GM21576 (cell line): ENCODE measurements around the gene LGALS7.

Experiments
- ATAC-seq: cut with Tn5 transposase; IDR thresholded peaks from one replicate; pipeline ENCODE4 v1.9.1; 2021; ENCODE audit warnings: mild to moderate bottlenecking, moderate library complexity; ENCODE audit not compliant: unreplicated experiment

Gene LGALS7

DNA sequence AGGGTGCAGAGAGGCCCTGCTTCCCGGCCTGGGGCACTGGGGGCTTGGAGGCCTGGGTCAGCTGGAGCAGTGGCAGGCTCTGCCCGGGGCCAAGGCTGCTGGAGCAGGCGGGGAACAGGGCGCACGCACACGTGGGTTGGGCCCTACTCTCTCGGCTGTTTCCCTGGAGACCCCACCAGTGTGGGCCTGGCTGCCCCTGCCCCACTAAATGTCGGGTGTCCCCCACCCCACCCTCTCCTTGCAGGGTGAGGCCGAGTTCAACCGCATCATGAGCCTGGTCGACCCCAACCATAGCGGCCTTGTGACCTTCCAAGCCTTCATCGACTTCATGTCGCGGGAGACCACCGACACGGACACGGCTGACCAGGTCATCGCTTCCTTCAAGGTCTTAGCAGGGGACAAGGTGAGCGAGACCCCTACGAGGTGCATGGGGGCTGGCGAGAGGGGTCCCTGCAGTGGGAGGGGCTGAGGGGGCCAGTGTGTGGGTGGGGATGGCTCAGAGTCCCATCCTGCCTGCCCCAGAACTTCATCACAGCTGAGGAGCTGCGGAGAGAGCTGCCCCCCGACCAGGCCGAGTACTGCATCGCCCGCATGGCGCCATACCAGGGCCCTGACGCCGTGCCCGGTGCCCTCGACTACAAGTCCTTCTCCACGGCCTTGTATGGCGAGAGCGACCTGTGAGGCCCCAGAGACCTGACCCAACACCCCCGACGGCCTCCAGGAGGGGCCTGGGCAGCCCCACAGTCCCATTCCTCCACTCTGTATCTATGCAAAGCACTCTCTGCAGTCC, 44.4 kb downstream of the LGALS7 start:
- no peak for ATAC-seq

DNA sequence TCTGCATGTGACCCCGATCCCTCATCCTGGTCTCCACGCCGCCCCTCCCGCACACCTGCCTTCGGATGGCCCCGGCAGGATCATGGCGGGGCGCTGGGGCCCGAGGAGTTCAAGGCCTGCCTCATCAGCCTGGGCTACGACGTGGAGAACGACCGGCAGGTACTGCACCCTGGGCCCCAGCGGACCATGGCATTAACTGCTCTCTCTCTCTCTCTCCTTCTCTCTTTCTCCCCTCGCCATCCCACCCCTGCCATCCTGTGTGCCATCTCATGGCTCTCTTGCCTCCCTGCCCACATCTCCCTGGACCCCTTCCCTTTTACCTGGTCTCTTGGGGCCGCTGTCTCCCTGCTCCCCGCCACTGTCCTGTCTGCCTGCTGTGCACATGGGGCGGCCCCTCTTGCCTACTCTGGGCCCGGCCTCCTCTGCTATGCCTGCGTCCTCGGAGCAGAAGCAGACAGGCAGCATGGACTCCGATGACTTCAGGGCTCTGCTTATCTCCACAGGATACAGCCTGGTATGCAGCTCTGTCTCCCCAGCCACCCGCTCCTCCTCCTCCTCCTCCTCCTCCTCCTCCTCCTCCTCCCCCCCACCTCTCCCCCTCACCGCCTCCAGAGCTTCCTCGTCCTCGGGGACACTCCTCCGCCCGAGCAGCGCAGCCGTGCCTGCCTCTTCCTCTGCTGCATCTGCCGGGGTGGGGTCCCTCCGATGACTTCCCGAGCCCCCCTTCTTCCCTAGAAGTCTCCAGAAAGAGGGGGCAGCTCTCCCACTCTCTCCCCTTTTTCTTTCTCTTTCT, 45.3 kb downstream of the LGALS7 start:
- ATAC-seq = no peak

DNA sequence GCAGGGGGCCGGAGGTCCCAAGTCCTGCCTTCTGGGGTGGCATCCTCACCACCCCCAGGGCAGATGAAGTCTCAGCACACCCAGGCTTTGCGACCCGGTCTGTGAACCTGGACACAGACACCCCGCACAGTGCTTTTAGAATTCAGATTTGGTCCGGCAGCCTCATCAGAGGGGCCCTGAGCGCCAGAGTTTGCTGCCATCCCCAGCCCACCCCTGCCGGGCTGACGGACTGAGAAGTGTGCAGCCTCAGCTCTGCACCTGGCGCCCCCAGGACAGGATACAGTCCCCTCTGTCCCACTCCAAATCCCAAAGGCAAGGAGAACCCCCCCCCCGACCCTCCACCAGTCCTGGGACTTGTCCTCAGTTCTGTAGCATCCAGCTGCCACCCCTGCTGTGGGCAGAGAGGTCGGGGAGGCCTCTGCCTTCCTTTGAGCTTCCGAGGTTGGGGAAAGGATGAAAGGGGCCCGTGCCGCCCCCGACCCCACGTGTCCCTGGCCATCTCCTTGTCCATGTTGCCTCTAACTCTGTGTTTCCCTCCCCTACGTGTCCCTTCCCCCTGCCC, 45.9 kb downstream of the LGALS7 start:
- no peak for ATAC-seq

DNA sequence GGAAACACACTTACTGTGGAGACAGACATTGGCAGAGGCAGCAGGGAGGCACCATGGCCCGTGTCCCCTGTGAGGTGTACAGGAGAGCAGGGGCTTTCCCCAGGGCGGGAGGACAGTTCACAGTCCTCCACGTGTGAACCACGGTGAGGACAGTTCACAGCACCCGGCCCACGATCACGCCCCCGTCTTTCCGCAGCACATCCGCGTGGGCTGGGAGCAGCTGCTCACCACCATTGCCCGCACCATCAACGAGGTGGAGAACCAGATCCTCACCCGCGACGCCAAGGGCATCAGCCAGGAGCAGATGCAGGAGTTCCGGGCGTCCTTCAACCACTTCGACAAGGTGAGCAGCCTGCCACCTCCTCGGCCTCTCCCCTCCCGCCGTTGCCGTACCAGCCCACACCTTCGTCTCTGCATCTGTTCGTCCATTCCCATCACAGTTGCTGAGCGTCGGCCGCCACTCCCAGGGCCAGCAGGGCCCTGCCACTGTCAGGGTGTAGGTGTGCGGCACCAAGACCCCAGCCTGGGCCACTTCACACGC, 46.5 kb downstream of the LGALS7 start:
- ATAC-seq = no peak

DNA sequence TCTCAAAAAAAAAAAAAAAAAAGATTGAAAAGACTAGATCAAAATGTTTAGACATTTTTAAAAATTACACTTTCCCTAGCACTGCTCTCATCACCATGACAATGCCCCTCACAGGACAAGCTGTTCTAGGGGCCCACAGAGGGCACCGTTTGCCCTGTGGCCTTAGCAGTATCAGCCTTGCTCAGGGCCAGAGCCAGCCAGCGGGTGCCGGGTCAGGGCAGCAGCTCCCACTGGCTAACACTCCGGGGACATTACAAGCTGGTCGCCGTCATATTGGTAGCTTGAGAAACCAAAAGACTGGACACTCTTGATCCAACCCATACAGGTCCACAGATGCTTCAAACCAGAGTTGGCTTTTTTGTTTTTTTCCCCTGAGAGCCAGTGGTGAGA, 47.0 kb downstream of the LGALS7 start:
- ATAC-seq = no peak

DNA sequence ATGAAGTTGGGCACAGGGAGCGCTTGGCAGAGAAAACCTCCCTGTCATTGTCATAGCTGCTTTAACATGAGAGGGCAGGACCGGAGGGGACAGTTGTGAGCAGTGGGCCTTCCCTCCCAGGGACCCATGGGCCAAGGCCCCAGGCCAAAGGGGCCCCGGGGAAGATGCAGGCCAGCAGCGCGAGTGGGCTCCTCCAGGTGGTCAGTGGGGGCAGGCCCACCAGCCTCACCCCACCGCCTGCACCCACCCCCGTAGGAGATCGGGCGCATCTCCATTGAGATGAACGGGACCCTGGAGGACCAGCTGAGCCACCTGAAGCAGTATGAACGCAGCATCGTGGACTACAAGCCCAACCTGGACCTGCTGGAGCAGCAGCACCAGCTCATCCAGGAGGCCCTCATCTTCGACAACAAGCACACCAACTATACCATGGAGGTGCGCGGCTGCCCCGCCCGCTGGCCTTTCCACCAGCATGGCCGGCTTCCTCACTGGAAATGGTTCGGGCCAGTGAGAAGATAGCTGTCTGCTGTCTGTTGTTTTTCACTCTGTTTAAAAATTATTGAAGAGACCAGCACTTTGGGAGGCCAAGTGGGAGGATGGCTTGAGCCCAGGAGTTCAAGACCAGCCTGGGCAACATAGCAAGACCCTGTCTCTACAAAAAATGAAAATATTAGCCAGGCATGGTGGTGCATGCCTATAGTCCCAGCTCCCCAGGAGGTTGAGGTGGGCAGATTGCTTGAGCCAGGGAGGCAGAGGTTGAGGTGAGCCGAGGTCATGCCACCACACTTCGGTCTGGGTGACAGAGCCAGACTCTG, 47.6 kb downstream of the LGALS7 start:
- ATAC-seq = no peak

DNA sequence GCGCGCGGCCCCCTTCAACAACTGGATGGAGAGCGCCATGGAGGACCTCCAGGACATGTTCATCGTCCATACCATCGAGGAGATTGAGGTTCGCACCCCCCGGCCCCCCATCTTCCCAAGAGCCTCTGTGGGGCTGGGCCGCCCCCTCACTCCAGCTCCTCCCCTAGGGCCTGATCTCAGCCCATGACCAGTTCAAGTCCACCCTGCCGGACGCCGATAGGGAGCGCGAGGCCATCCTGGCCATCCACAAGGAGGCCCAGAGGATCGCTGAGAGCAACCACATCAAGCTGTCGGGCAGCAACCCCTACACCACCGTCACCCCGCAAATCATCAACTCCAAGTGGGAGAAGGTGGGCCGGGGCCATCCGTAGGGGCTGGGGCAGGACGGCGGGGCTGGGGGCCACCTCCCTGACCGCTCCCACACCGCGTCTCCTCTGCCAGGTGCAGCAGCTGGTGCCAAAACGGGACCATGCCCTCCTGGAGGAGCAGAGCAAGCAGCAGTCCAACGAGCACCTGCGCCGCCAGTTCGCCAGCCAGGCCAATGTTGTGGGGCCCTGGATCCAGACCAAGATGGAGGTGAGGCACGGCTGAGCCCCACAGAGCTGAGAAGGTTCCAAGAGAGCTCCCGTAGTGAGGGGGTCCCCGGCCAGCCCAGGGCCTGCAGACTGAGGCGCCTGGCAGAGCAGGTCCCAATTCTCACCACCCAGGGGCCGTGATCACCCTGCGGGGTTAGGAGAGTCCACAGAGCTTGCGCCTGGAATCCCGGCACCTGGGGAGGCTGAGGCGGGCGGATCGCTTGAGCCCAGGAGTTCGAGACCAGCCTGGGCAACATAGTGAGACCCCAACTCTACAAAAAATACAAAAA, 49.1 kb downstream of the LGALS7 start:
- ATAC-seq = no peak

DNA sequence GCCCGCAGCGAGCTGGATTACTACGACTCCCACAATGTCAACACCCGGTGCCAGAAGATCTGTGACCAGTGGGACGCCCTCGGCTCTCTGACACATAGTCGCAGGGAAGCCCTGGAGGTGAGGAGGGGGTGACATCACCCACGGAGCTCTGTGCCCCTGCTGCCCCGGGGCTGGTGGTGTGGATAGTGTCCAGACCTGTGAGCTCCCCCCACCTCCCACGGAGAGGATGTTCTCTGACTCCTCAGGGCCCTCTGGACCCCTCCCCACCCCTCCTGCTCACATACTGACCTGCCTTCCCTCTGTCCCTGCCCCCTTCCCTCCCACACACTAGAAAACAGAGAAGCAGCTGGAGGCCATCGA, 49.7 kb downstream of the LGALS7 start:
- no peak for ATAC-seq

DNA sequence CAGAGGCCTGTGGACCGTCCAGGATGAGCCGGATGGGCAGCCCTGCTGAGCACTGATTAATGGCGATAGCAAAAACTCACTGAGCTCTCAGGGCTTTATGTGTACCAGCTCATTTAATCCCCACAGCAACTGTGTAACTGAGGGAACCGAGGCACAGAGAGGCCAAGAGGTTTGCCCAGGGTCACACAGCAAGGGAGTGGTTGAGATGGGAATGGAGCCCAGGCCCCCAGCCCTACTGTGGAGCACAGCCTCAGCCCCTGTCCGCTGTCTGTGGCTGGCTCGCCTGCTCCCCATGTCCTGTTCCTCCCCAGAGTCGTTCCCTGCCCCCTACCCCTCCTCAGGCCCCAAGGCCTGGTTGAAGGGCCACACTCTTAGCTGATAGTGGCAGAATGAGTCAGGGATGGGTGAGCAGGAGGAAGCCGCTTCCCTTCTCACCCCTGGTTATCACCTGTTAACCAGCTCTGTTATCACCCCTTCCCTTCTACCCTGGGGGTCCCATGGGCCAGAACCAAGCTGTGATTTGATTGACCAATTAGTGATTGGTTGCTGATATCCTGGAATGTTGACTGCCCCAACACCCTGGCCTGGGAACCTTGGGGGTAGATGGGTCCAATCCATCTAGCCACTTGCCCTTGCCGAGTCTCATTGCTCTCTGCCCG, 50.2 kb downstream of the LGALS7 start:
- no peak for ATAC-seq

DNA sequence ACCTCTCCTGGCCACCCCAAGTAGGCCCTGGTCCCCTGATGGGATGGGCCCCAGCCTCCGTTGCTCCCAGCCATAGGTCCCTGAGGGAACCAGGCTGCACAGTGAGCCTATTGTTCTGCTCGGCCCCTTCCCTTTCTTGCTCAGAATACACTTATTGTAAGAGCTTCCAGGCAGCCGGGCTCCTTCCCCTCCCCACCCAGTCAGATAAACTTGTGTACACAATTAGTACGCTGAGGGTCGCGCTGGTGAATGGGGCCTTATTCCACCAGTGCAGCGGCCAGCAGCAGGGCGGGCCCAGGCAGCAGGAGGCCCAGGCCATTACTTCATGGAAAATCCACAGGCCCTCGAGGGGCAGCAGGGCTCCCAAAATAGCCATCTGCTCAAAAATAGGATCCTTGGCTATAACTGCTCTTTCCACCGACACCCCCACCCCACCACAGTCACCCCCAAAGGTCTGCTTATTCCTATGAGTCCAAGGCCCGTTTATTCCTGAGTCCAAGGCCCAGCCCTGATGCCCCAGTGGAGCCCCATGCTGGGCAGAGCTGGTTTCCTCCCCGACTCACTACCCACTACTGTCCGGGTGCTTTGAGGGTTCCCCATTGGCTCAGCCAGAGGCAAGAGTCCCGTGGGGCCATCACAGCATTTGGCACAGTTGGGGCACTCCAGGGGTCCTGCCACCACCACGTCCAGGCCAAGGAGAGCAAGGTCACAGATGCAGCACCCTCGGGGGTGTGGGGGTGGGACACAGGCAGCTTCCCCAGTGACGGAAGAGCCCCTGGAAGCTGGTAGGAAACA, 51.1 kb downstream of the LGALS7 start:
- no peak for ATAC-seq

DNA sequence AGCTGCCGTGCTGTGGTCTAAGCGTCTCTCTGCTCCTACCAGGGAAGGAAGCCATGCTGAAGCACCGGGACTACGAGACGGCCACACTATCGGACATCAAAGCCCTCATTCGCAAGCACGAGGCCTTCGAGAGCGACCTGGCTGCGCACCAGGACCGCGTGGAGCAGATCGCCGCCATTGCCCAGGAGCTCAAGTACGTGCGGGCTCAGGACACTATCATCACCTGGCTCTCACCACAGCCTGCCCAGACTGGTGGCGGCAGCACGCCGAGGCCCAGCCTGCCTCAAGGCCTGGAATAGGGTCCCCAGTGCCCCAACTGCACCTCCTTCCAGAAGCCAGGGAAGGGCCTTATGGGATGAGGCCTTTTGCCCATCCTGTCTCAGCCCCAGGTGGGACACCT, 51.8 kb downstream of the LGALS7 start:
- no peak for ATAC-seq
